OCI-LY7 (cell line): Measurements from ENCODE around the gene ZNF555. TPM values are rescaled to one million over a fixed set of nuclear protein-coding genes. Genes with fewer than 3 reads are reported as not detected.

Experiments
- BruUV-seq: library from RNA; stranded (reverse); fragments of 400-500 nt; replicated peaks from 2 replicates; lab custom pipeline; 2021; lab: Mats Ljungman, UMichigan
- CTCF ChIA-PET: fragments of 300-600 bp; sonication (Branson Sonifier 250); formaldehyde crosslinking; loops from one replicate; lab custom pipeline; 2022; ENCODE audit warnings: antibody characterized with exemption; ENCODE audit not compliant: unreplicated experiment; lab: Charles Lee
- POLR2A ChIA-PET: fragments of 300-600 bp; sonication (Branson Sonifier 250); formaldehyde crosslinking; loops from one replicate; lab custom pipeline; 2022; ENCODE audit warnings: antibody characterized with exemption; lab: Charles Lee
- DNase-seq: peaks from one replicate; pipeline ENCODE4 v3.0.0-alpha.2; 2015; ENCODE audit warnings: low spot score
- H2AFZ ChIP-seq: fragments of 200-600 bp; sonication (generic), shearing (Covaris generic); 2 replicates; pipeline ENCODE4 v1.6.1; 2014; ENCODE audit warnings: mild to moderate bottlenecking, antibody characterized with exemption, low read length, moderate library complexity
- H3K27ac ChIP-seq: fragments of 200-600 bp; sonication (generic); 2 replicates; pipeline ENCODE4 v1.5.1; 2014; ENCODE audit warnings: mixed run types, low read depth, mild to moderate bottlenecking, moderate library complexity, low read length, inconsistent platforms; ENCODE audit not compliant: poor library complexity, severe bottlenecking
- H3K36me3 ChIP-seq: fragments of 200-600 bp; sonication (generic); 2 replicates; pipeline ENCODE4 v1.6.1; 2014; ENCODE audit warnings: mild to moderate bottlenecking, antibody characterized with exemption, low read length, moderate library complexity, mixed read lengths; ENCODE audit not compliant: insufficient read depth
- H3K4me1 ChIP-seq: fragments of 200-600 bp; sonication (generic); 2 replicates; pipeline ENCODE4 v1.5.1; 2014; ENCODE audit warnings: mild to moderate bottlenecking, low read length; ENCODE audit not compliant: insufficient read depth, poor library complexity, severe bottlenecking
- H3K4me2 ChIP-seq: fragments of 200-600 bp; sonication (generic); 2 replicates; pipeline ENCODE4 v1.6.1; 2014; ENCODE audit warnings: mild to moderate bottlenecking, low read length
- H3K4me3 ChIP-seq: fragments of 200-600 bp; sonication (generic); 2 replicates; pipeline ENCODE4 v1.5.1; 2014; ENCODE audit warnings: mild to moderate bottlenecking, low read depth, low read length; ENCODE audit not compliant: poor library complexity, severe bottlenecking
- H3K79me2 ChIP-seq: fragments of 200-600 bp; sonication (generic); 2 replicates; pipeline ENCODE4 v1.6.1; 2016; ENCODE audit warnings: low read depth, mild to moderate bottlenecking, low read length, moderate library complexity, mixed read lengths; ENCODE audit not compliant: insufficient read depth
- H3K9me2 ChIP-seq: fragments of 200-600 bp; sonication (generic); 2 replicates; pipeline ENCODE4 v1.6.1; 2016; ENCODE audit warnings: mild to moderate bottlenecking, low read length, mixed read lengths; ENCODE audit not compliant: insufficient read depth
- H3K9me3 ChIP-seq: fragments of 200-600 bp; sonication (generic); 2 replicates; pipeline ENCODE4 v1.6.1; 2014; ENCODE audit warnings: mild to moderate bottlenecking, mixed run types, low read length, mixed read lengths
- H4K20me1 ChIP-seq: fragments of 200-600 bp; sonication (generic); 2 replicates; pipeline ENCODE4 v1.6.1; 2014; ENCODE audit warnings: mild to moderate bottlenecking, antibody characterized with exemption, low read length, moderate library complexity, mixed read lengths; ENCODE audit not compliant: insufficient read depth
- CTCF ChIP-seq: fragments of 200-600 bp; sonication (generic); conservative IDR thresholded peaks from 2 replicates; pipeline ENCODE4 v1.5.1; 2014; ENCODE audit warnings: mild to moderate bottlenecking, antibody characterized with exemption, low read length, moderate library complexity, mixed read lengths
- EZH2phosphoT487 ChIP-seq: fragments of 200-600 bp; sonication (generic); IDR thresholded peaks from 2 replicates; pipeline ENCODE4 v1.6.1; 2018; ENCODE audit warnings: low read depth, borderline replicate concordance, mild to moderate bottlenecking, mixed run types, antibody characterized with exemption, low read length, moderate library complexity, mixed read lengths
- intact Hi-C: fragments of 100-400 bp; cut with micrococcal nuclease; formaldehyde crosslinking; loops from one replicate; pipeline ENCODE4 v1.10.0; 2022; ENCODE audit not compliant: unreplicated experiment
- total RNA-seq, 2 experiments: library from RNA; depleted of rRNA in 1 of 2; stranded (reverse); fragments of >200 nt in 1 of 2; shearing (Covaris generic) in 1 of 2; gene quantifications; 2 replicates each; pipeline ENCODE4 v1.2.3, GENCODE V29; 2014 to 2022

Gene ZNF555
- total RNA-seq, 2 experiments from 2014 or later = 2.4 to 5.1 TPM

GRCh38 chr19:2856457-2857050 lies 15.3 kb downstream of the ZNF555 start:
- ChIA-PET CTCF (interaction anchor here (0.6 kb wide), 1 partner anchor 286 kb away, joined by 4 read pairs; no protein-coding TSS in a partner anchor), POLR2A (no interaction called here)
- Histone ChIP-seq H2AFZ (no peak overlapping the region), H3K36me3 (peaks cover 34% of the 10 kb centered on the region), H4K20me1 (no peaks in the 10 kb centered on the region), H3K9me3 (no peaks in the 10 kb centered on the region), H3K9me2 (no peaks in the 10 kb centered on the region), H3K4me2 (no peak overlapping the region), H3K27ac (no peak overlapping the region), H3K4me1 (peaks cover 3% of the 10 kb centered on the region), H3K79me2 (no peaks in the 10 kb centered on the region), H3K4me3 (no peak overlapping the region)
- no TSS peak for BruUV-seq
- intact Hi-C loops = no loop called here
- no peak for DNase-seq
- no peak for TF ChIP-seq EZH2phosphoT487

DNA sequence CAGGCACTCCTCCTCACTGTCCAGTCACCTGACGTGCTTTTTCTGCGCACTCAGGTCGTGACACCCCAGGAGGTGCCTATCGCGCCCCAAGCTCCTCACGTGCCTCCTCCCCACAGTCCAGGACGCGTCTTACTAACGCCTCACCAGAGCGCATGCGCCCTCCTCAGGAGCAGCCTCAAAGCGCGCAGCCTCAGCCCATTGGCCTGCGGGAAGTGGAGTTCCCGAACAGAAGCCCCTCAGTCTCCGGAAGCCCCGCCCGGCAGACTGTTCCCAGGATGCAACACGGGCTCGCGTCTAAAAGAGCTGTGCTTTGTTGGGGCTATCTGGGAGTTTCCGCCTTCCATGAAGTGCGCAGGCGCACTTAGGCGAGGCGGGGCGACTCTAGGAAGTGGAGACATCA lies 17.6 kb downstream of the ZNF555 start:
- H3K27ac ChIP-seq = no peak overlapping the region
- H3K9me2 ChIP-seq = no peaks in the 10 kb centered on the region
- no peaks in the 10 kb centered on the region for H3K79me2 ChIP-seq
- DNase-seq = no peak
- POLR2A ChIA-PET = no interaction called here
- no peaks in the 10 kb centered on the region for H4K20me1 ChIP-seq
- H3K4me3 ChIP-seq = no peak overlapping the region
- CTCF ChIA-PET = no interaction called here
- peaks cover 11% of the 10 kb centered on the region for H3K36me3 ChIP-seq
- BruUV-seq = no TSS peak
- no peak overlapping the region for H3K4me2 ChIP-seq
- no peaks in the 10 kb centered on the region for H3K9me3 ChIP-seq
- H3K4me1 ChIP-seq = peaks cover 3% of the 10 kb centered on the region
- TF ChIP-seq EZH2phosphoT487 (no peak), CTCF (no peak)
- intact Hi-C loops = no loop called here
- H2AFZ ChIP-seq = no peak overlapping the region

- Histone ChIP-seq H3K27ac (no peak overlapping the region), H3K79me2 (no peaks in the 10 kb centered on the region), H3K4me3 (no peak overlapping the region), H4K20me1 (no peaks in the 10 kb centered on the region), H3K4me2 (no peak overlapping the region), H3K36me3 (no peaks in the 10 kb centered on the region), H3K4me1 (no peaks in the 10 kb centered on the region), H2AFZ (no peak overlapping the region), H3K9me2 (no peaks in the 10 kb centered on the region), H3K9me3 (no peaks in the 10 kb centered on the region)
- no peak for TF ChIP-seq CTCF
- ChIA-PET CTCF (no interaction called here), POLR2A (no interaction called here)
- BruUV-seq = no TSS peak
- intact Hi-C loops = no loop called here
- no peak for DNase-seq
These were observed 22.5 kb downstream of the ZNF555 start for GRCh38 chr19:2863816-2864215.
